GM12865 (cell line): ENCODE measurements around the gene RNASE8.

Experiments used
- DNase-seq: peaks from one replicate; pipeline ENCODE4 v3.0.0; 2010; ENCODE audit warnings: low read depth
- H3K4me3 ChIP-seq: 2 replicates; pipeline ENCODE4 v1.5.1; 2011; ENCODE audit warnings: mild to moderate bottlenecking, low read depth, low read length, control low read depth
- TF ChIP-seq, protein P1 (sequence below): IDR thresholded peaks from 2 replicates; pipeline ENCODE4 v1.5.1; 2011; ENCODE audit warnings: low read length, control low read depth, low read depth, inconsistent platforms; ENCODE audit not compliant: insufficient read depth; ENCODE audit errors: missing control alignments

Gene RNASE8

GRCh38 chr14:21018286-21018685 is 39.3 kb upstream of the RNASE8 start:
- no peak for DNase-seq
- no peak overlapping the region for H3K4me3 ChIP-seq
- TF ChIP-seq, protein P1, sequence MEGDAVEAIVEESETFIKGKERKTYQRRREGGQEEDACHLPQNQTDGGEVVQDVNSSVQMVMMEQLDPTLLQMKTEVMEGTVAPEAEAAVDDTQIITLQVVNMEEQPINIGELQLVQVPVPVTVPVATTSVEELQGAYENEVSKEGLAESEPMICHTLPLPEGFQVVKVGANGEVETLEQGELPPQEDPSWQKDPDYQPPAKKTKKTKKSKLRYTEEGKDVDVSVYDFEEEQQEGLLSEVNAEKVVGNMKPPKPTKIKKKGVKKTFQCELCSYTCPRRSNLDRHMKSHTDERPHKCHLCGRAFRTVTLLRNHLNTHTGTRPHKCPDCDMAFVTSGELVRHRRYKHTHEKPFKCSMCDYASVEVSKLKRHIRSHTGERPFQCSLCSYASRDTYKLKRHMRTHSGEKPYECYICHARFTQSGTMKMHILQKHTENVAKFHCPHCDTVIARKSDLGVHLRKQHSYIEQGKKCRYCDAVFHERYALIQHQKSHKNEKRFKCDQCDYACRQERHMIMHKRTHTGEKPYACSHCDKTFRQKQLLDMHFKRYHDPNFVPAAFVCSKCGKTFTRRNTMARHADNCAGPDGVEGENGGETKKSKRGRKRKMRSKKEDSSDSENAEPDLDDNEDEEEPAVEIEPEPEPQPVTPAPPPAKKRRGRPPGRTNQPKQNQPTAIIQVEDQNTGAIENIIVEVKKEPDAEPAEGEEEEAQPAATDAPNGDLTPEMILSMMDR, result no peak

- TF ChIP-seq, protein P1, result no peak
- DNase-seq, result no peak
- H3K4me3 ChIP-seq, result no peak overlapping the region
Observed at GRCh38 chr14:21018781-21019180, 38.8 kb upstream of the RNASE8 start.

DNA sequence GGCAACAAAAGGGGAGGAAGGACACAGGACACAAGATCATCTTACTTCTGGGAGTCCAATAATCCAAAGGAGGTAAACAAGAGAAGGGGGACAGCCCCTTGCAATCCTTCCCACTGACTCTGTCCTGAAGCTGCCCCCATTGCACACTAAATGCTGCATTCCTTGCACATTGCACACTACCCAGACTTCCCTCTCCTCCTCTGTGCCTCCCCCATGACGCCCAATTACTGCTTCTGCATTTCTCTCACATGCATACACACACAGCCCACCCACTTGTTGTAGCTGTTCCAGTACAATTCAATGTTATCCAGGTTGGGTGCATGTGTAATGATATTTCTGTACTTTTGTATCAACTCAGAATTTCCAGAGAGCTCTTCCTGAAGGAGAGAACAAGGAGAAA is 38.3 kb upstream of the RNASE8 start:
- H3K4me3 ChIP-seq, result no peak overlapping the region
- TF ChIP-seq, protein P1, result no peak
- DNase-seq, result no peak

DNA sequence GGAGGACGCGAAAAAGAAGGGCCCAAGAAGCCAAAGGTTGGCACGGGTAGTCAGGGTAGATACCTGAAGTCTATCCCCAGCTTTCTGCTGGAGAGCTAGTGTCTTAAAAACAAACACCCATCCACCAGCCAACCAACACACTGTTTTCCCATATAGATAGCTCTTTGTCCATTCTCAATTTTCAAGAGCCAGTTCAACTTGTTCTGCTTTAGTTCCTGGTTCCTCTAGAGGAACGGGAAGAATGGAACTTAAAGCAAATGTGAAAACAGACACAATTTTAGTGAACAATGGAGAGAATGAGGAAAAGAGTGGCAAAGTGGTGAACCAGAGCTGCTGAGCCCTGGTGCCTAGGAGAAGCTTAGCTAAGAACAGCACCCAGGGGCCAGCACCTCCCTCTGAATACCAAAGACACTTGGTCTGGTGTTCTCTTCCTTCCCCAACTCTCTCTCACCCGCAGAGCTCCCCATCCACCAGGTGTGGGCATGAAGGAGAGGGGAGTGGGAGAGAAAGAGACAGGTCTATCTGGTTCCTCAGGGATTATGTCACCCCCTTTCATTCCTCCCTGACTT is 36.6 kb upstream of the RNASE8 start:
- H3K4me3 ChIP-seq, result no peak overlapping the region
- DNase-seq, result no peak
- TF ChIP-seq, protein P1, result no peak

DNA sequence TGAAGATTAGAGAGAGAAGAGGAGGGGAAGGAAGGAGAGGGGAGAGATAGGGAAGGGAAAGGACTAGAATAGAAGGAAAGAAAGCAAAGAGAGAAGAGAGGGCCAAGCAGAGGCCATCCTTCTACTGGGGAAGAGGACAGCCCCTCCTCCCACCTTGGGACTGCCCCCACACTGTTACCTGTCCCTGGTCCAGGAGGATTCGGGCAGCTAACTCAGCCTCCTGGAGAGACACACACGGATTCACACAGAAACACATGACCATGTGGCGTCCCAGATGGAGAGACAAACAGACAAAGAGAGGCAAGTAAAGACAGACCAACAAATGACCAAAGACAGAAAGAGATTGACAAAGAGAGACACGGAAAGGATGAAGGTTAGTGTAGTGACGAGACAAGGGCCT is 34.9 kb upstream of the RNASE8 start:
- no peak overlapping the region for H3K4me3 ChIP-seq
- no peak for DNase-seq
- TF ChIP-seq, protein P1, result no peak

DNA sequence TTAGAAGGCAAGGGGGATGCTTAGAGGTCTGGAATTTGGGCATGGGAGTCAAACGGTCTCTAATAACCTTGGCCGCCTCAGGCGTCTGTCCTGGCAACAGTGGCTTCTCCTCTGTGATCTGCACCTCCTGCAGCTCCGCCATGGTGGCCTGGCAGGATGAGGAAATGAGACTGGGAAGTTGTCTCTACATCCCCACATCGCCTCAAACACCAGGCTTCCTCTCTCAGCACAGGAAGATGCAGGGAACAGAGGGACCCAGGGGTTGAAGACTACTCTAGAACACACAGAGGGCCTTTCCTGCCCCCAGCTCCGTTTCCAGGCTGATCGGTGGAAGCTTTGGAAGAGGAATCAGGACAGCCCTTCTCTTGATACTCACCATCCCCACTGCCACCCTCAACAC is 34.4 kb upstream of the RNASE8 start:
- DNase-seq, result no peak
- no peak overlapping the region for H3K4me3 ChIP-seq
- TF ChIP-seq, protein P1, result no peak
